Measurements from ENCODE around the gene ALKBH5. TPM values are rescaled to one million over a fixed set of nuclear protein-coding genes. Genes with fewer than 3 reads are reported as not detected.

The ALKBH5 gene
- polyA plus RNA-seq, 1 donor from 2014 or later = 55.0 TPM

- H3K9ac ChIP-seq (ENCODE audit: low read length) = no peak overlapping the region
- H3K79me2 ChIP-seq (replicated peaks; ENCODE audit: insufficient read depth, low read length) = no peaks in the 10 kb centered on the region
- H3K4me2 ChIP-seq (ENCODE audit: low read length) = no peak overlapping the region
- H3K4me3 ChIP-seq (ENCODE audit: low read length) = no peak overlapping the region
- H3F3A ChIP-seq (ENCODE audit: insufficient read depth, low read length, poor library complexity, severe bottlenecking) = no peaks in the 10 kb centered on the region
- no peaks in the 10 kb centered on the region for H3K27me3 ChIP-seq (ENCODE audit: insufficient read depth, low read depth, low read length)
- TF ChIP-seq SMC3 (conservative IDR thresholded peaks at IDR 0.05; ENCODE audit: poor library complexity) = no peak
- TF ChIP-seq EP300 (conservative IDR thresholded peaks at IDR 0.05; ENCODE audit: poor library complexity, severe bottlenecking) = no peak
- no peak for TF ChIP-seq RAD21 (conservative IDR thresholded peaks at IDR 0.05)
- TF ChIP-seq MXI1 (conservative IDR thresholded peaks at IDR 0.05; ENCODE audit: poor library complexity, severe bottlenecking) = no peak
- TF ChIP-seq TAF1 (IDR thresholded peaks at IDR 0.05; ENCODE audit: low read depth) = no peak
- no peak for TF ChIP-seq REST (IDR thresholded peaks at IDR 0.05; ENCODE audit: borderline replicate concordance)
- TF ChIP-seq CTCF (IDR thresholded peaks at IDR 0.05; ENCODE audit: poor library complexity, severe bottlenecking) = no peak
- TF ChIP-seq POLR2AphosphoS5 (IDR thresholded peaks at IDR 0.05) = no peak
- no peak for TF ChIP-seq EZH2 (IDR thresholded peaks at IDR 0.05; ENCODE audit: borderline replicate concordance, insufficient read depth, low read length, poor library complexity, severe bottlenecking)
- no peaks in the 10 kb centered on the region for H3K36me3 ChIP-seq (ENCODE audit: insufficient read depth, low read length)
- H3K9me2 ChIP-seq (ENCODE audit: insufficient read depth, low read length) = no peaks in the 10 kb centered on the region
- H4K20me1 ChIP-seq (ENCODE audit: insufficient read depth) = no peaks in the 10 kb centered on the region
- H3K27ac ChIP-seq (ENCODE audit: low read length) = no peak overlapping the region
- no peaks in the 10 kb centered on the region for H3K9me3 ChIP-seq (ENCODE audit: low read length)
- no peak overlapping the region for H2AFZ ChIP-seq (ENCODE audit: low read depth, low read length)
Measured at GRCh38 chr17:18205861-18206260, 22.2 kb downstream of the ALKBH5 start.

DNA sequence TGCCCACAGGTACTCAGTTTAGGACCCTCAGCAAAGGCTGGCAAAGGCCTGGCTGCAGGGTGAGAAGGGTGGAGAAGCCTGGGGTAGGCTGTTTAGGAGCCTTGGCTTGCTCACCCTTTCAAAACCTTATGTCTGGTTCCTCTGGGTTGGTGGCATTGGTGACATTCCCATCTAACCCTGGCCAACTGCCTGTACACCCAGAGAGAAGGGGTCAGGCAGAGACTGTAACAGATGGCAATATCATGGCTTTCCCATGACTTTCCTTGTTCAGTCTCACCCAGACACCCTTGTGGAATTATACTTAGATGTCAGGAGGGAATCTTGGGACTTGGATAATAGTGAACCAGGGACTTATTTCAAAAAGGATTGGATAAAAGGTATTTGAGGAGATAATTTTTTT lies 23.3 kb downstream of the ALKBH5 start:
- TF ChIP-seq MXI1 (conservative IDR thresholded peaks at IDR 0.05; ENCODE audit: poor library complexity, severe bottlenecking) (no peak), SMC3 (conservative IDR thresholded peaks at IDR 0.05; ENCODE audit: poor library complexity) (no peak), CTCF (IDR thresholded peaks at IDR 0.05; ENCODE audit: poor library complexity, severe bottlenecking) (no peak), RAD21 (conservative IDR thresholded peaks at IDR 0.05) (no peak), POLR2AphosphoS5 (IDR thresholded peaks at IDR 0.05) (no peak), EP300 (conservative IDR thresholded peaks at IDR 0.05; ENCODE audit: poor library complexity, severe bottlenecking) (no peak), REST (IDR thresholded peaks at IDR 0.05; ENCODE audit: borderline replicate concordance) (no peak), EZH2 (IDR thresholded peaks at IDR 0.05; ENCODE audit: borderline replicate concordance, insufficient read depth, low read length, poor library complexity, severe bottlenecking) (no peak), TAF1 (IDR thresholded peaks at IDR 0.05; ENCODE audit: low read depth) (no peak)
- no peaks in the 10 kb centered on the region for H3K9me2 ChIP-seq (ENCODE audit: insufficient read depth, low read length)
- H3K9ac ChIP-seq (ENCODE audit: low read length) = no peak overlapping the region
- no peaks in the 10 kb centered on the region for H3K27me3 ChIP-seq (ENCODE audit: insufficient read depth, low read depth, low read length)
- no peaks in the 10 kb centered on the region for H4K20me1 ChIP-seq (ENCODE audit: insufficient read depth)
- no peaks in the 10 kb centered on the region for H3K79me2 ChIP-seq (replicated peaks; ENCODE audit: insufficient read depth, low read length)
- H3K9me3 ChIP-seq (ENCODE audit: low read length) = no peaks in the 10 kb centered on the region
- no peak overlapping the region for H3K4me2 ChIP-seq (ENCODE audit: low read length)
- no peaks in the 10 kb centered on the region for H3K36me3 ChIP-seq (ENCODE audit: insufficient read depth, low read length)
- H3K27ac ChIP-seq (ENCODE audit: low read length) = no peak overlapping the region
- H3F3A ChIP-seq (ENCODE audit: insufficient read depth, low read length, poor library complexity, severe bottlenecking) = no peaks in the 10 kb centered on the region
- H3K4me3 ChIP-seq (ENCODE audit: low read length) = no peak overlapping the region
- no peak overlapping the region for H2AFZ ChIP-seq (ENCODE audit: low read depth, low read length)

Data from neural cell (in vitro differentiated cells).